HG02642 (cell line): ENCODE results near the gene CELSR1.
"Not testable (repeated sequence)": the region's sequence is repeated elsewhere in the genome, so short reads cannot be mapped to it uniquely, and the experiment has no call there.

Experiments used
- ATAC-seq: cut with Tn5 transposase; IDR thresholded peaks from one replicate; pipeline ENCODE4 v1.9.1; 2021; ENCODE audit warnings: mild to moderate bottlenecking; ENCODE audit not compliant: unreplicated experiment, poor library complexity

CELSR1 gene

DNA sequence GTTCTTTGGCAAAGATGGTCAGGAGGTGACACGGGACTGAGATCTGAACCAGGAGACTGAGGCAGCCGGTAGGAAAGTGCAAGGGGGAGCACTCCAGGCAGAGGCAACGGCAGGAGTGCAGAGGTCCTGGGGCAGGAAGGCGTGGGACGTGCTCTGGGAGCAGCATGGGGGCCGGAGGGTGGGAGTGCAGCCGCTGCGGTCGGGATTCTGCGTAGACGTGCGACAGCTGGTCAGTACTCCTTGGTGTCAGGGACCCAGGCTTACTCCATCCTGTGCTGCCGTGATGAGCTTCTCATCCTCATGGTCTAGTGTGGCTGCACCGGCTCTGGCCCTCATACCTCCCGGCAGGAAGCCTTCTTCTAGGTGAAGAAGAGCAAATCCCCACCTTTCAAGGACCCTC, 218.8 kb downstream of the CELSR1 start:
- no peak for ATAC-seq

- no peak for ATAC-seq
Observed at GRCh38 chr22:46317646-46318045, 219.8 kb downstream of the CELSR1 start.

DNA sequence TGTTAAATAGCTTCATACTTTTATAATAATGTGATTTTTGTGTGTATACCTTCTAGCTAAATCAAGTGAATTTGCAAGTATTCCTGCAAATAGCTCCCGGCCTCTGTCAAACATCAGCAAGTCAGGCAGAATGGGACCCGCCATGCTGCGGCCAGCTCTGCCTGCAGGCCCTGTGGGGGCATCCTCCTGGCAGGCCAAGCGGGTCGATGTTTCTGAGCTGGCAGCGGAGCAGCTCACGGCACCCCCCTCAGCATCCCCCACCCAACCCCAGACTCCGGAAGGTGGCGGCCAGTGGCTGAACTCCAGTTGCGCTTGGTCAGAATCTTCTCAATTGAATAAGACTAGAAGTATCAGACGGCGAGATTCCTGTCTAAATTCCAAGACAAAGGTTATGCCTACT, 221.4 kb downstream of the CELSR1 start:
- no peak for ATAC-seq

DNA sequence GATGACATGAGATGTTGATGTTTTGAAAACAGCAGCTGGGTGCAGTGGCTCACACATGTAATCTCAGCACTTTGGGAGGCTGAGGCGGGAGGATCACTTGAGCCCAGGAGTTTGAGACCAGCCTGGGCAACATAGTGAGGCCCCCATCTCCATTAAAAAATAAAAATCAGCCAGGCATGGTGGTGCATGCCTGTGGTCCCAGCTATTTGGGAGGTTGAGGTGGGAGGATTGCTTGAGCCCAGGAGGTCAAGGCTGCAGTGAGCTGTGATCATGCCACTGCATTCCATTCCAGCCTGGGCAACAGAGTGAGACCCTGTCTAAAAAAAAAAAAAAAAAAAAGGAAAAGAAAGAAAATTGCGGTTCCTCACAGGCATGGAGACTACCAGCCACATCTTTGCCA, 224.6 kb downstream of the CELSR1 start:
- not testable (repeated sequence) for ATAC-seq

GRCh38 chr22:46312056-46312455, 225.4 kb downstream of the CELSR1 start:
- ATAC-seq = no peak
